Hematopoietic multipotent progenitor cell treated with erythropoietin and hydrocortisone succinate and interleukin-3 and kit ligand, for 4 days (in vitro differentiated cells): ENCODE results near the gene PIBF1.
"Not testable (repeated sequence)": the region's sequence is repeated elsewhere in the genome, so short reads cannot be mapped to it uniquely, and the experiment has no call there.

Experiments used
- DNase-seq: peaks from one replicate; pipeline ENCODE4 v3.0.0-alpha.2; 2015

PIBF1 gene

GRCh38 chr13:73034901-73035300 lies 253.0 kb downstream of the PIBF1 start:
- no peak for DNase-seq

- DNase-seq, result no peak
Measured at GRCh38 chr13:73035660-73036059, 253.7 kb downstream of the PIBF1 start.

- no peak for DNase-seq
Measured at GRCh38 chr13:73036566-73036965, 254.6 kb downstream of the PIBF1 start.

GRCh38 chr13:73038064-73038463 lies 256.1 kb downstream of the PIBF1 start:
- no peak for DNase-seq

- peak; percentile 66 for DNase-seq
Measured at GRCh38 chr13:73039201-73040108, 257.5 kb downstream of the PIBF1 start.

GRCh38 chr13:73040484-73040883 lies 258.6 kb downstream of the PIBF1 start:
- peak; percentile 10 for DNase-seq

- peak; percentile 92 for DNase-seq
Measured at GRCh38 chr13:73040968-73041596, 259.1 kb downstream of the PIBF1 start.

GRCh38 chr13:73045031-73045430 lies 263.1 kb downstream of the PIBF1 start:
- no peak for DNase-seq

GRCh38 chr13:73048615-73049014 lies 266.7 kb downstream of the PIBF1 start:
- DNase-seq, result not testable (repeated sequence)

GRCh38 chr13:73054712-73055111 lies 272.8 kb downstream of the PIBF1 start:
- DNase-seq, result no peak

- DNase-seq, result no peak
Measured at GRCh38 chr13:73055813-73056564, 274.1 kb downstream of the PIBF1 start.

GRCh38 chr13:73056565-73056962 lies 274.6 kb downstream of the PIBF1 start:
- DNase-seq, result no peak

- no peak for DNase-seq
Measured at GRCh38 chr13:73057284-73058063, 275.5 kb downstream of the PIBF1 start.

GRCh38 chr13:73058064-73058313 lies 276.1 kb downstream of the PIBF1 start:
- DNase-seq, result no peak

- DNase-seq, result no peak
Measured at GRCh38 chr13:73058432-73058735, 276.5 kb downstream of the PIBF1 start.

GRCh38 chr13:73058736-73059459 lies 277.0 kb downstream of the PIBF1 start, which contains the start of gene KLF5:
Gene KLF5, plus strand, starts transcription at chr13:73059005. Its CDS starts 323 bp downstream, at chr13:73059328.
- DNase-seq, result peak; percentile 97

- peak; percentile 66 for DNase-seq
Measured at GRCh38 chr13:73059460-73060250, 277.7 kb downstream of the PIBF1 start.

GRCh38 chr13:73060251-73061160 lies 278.6 kb downstream of the PIBF1 start:
- peak; percentile 35 for DNase-seq

GRCh38 chr13:73061473-73061872 lies 279.5 kb downstream of the PIBF1 start:
- DNase-seq, result peak; percentile 34

GRCh38 chr13:73061876-73062275 lies 279.9 kb downstream of the PIBF1 start:
- DNase-seq, result no peak
